ENCODE data around the gene ACP7.

Gene ACP7

GRCh38 chr19:39146686-39147450 is 62.7 kb downstream of the ACP7 start:
- H3K4me3 ChIP-seq (ENCODE audit: low read depth, low read length), result no peak overlapping the region

GRCh38 chr19:39147480-39147879 is 63.3 kb downstream of the ACP7 start:
- no peak overlapping the region for H3K4me3 ChIP-seq (ENCODE audit: low read depth, low read length)

- no peak overlapping the region for H3K4me3 ChIP-seq (ENCODE audit: low read depth, low read length)
Measured at GRCh38 chr19:39148939-39149529, 64.9 kb downstream of the ACP7 start.

GRCh38 chr19:39150235-39150634 is 66.1 kb downstream of the ACP7 start:
- no peak overlapping the region for H3K4me3 ChIP-seq (ENCODE audit: low read depth, low read length)

GRCh38 chr19:39150807-39151600 is 66.8 kb downstream of the ACP7 start:
- H3K4me3 ChIP-seq (ENCODE audit: low read depth, low read length), result no peak overlapping the region

GRCh38 chr19:39152066-39152465 is 67.9 kb downstream of the ACP7 start:
- no peak overlapping the region for H3K4me3 ChIP-seq (ENCODE audit: low read depth, low read length)

GRCh38 chr19:39154100-39154628 is 70.0 kb downstream of the ACP7 start:
- H3K4me3 ChIP-seq (ENCODE audit: low read depth, low read length), result no peak overlapping the region

- H3K4me3 ChIP-seq (ENCODE audit: low read depth, low read length), result no peak overlapping the region
Measured at GRCh38 chr19:39154629-39155100, 70.5 kb downstream of the ACP7 start.

GRCh38 chr19:39155114-39155700 is 71.0 kb downstream of the ACP7 start:
- no peak overlapping the region for H3K4me3 ChIP-seq (ENCODE audit: low read depth, low read length)

GRCh38 chr19:39155741-39156140 is 71.6 kb downstream of the ACP7 start:
- H3K4me3 ChIP-seq (ENCODE audit: low read depth, low read length), result no peak overlapping the region

GRCh38 chr19:39156326-39157230 is 72.4 kb downstream of the ACP7 start:
- H3K4me3 ChIP-seq (ENCODE audit: low read depth, low read length), result no peak overlapping the region

GRCh38 chr19:39157275-39157996 is 73.3 kb downstream of the ACP7 start:
- no peak overlapping the region for H3K4me3 ChIP-seq (ENCODE audit: low read depth, low read length)

- H3K4me3 ChIP-seq (ENCODE audit: low read depth, low read length), result no peak overlapping the region
Measured at GRCh38 chr19:39157997-39158389, 73.8 kb downstream of the ACP7 start.

- H3K4me3 ChIP-seq (ENCODE audit: low read depth, low read length), result no peak overlapping the region
Measured at GRCh38 chr19:39158646-39159260, 74.6 kb downstream of the ACP7 start.

- H3K4me3 ChIP-seq (ENCODE audit: low read depth, low read length), result no peak overlapping the region
Measured at GRCh38 chr19:39160523-39160861, 76.3 kb downstream of the ACP7 start.

All from iPS-11a (cell line).